WTC11 (cell line): ENCODE results near the gene NR1I2. TPM values are rescaled to one million over a fixed set of nuclear protein-coding genes. Genes with fewer than 3 reads are reported as not detected.

Experiments
- ATAC-seq: fragments of 200-7000 bp; cut with Tn5 transposase; 2 replicates; pipeline ENCODE4 v1.10.0; 2021; ENCODE audit warnings: mild to moderate bottlenecking, moderate library complexity
- CTCF ChIA-PET: fragments of 300-600 bp; sonication (Branson Sonifier 250); formaldehyde crosslinking; loops from one replicate; lab custom pipeline; 2021; ENCODE audit warnings: antibody characterized with exemption; lab: Charles Lee
- POLR2A ChIA-PET: fragments of 350-600 bp; sonication (Branson Sonifier 250); formaldehyde crosslinking; loops from one replicate; lab custom pipeline; 2021; ENCODE audit warnings: antibody characterized with exemption; lab: Charles Lee
- DNase-seq: peaks from one replicate; pipeline ENCODE4 v3.0.0; 2021; ENCODE audit warnings: low spot score
- H3K27ac Mint-ChIP-seq: 2 replicates; pipeline ENCODE4 v1.8.0; 2021; ENCODE audit warnings: mixed read lengths
- H3K27me3 Mint-ChIP-seq: 2 replicates; pipeline ENCODE4 v1.8.0; 2021; ENCODE audit warnings: low read depth, mild to moderate bottlenecking, moderate library complexity, mixed read lengths
- H3K36me3 Mint-ChIP-seq: 2 replicates; pipeline ENCODE4 v1.8.0; 2021; ENCODE audit warnings: mixed read lengths
- H3K4me1 Mint-ChIP-seq: 2 replicates; pipeline ENCODE4 v1.8.0; 2022; ENCODE audit warnings: mixed read lengths
- H3K4me3 Mint-ChIP-seq: 2 replicates; pipeline ENCODE4 v1.8.0; 2021; ENCODE audit warnings: mild to moderate bottlenecking, moderate library complexity, mixed read lengths
- H3K9me3 Mint-ChIP-seq: 2 replicates; pipeline ENCODE4 v1.8.0; 2021; ENCODE audit warnings: mixed read lengths
- ATF2 ChIP-seq: sonication (generic); formaldehyde crosslinking; IDR thresholded peaks from 2 replicates; pipeline ENCODE4 v1.8.1; 2022; ENCODE audit warnings: low read depth, missing genetic modification reagents, borderline replicate concordance
- CDX4 ChIP-seq: fragments of 250-450 bp; sonication (Bioruptor Pico); IDR thresholded peaks from 2 replicates; pipeline ENCODE4 v1.9.0; 2021; ENCODE audit warnings: moderate library complexity, mild to moderate bottlenecking, inconsistent platforms, borderline replicate concordance
- CREB1 ChIP-seq: sonication (generic); formaldehyde crosslinking; IDR thresholded peaks from 2 replicates; pipeline ENCODE4 v1.8.0; 2023; ENCODE audit warnings: mild to moderate bottlenecking, missing genetic modification reagents
- CREM ChIP-seq: sonication (generic); formaldehyde crosslinking; IDR thresholded peaks from 2 replicates; pipeline ENCODE4 v1.8.1; 2022; ENCODE audit warnings: mild to moderate bottlenecking, missing genetic modification reagents, moderate library complexity
- E2F4 ChIP-seq: sonication (generic); formaldehyde crosslinking; IDR thresholded peaks from 2 replicates; pipeline ENCODE4 v1.8.1; 2022; ENCODE audit warnings: low read depth, mild to moderate bottlenecking, moderate library complexity, missing genetic modification reagents, borderline replicate concordance
- FOXK1 ChIP-seq: sonication (generic); formaldehyde crosslinking; IDR thresholded peaks from 2 replicates; pipeline ENCODE4 v1.8.0; 2022; ENCODE audit warnings: mild to moderate bottlenecking, moderate library complexity, missing genetic modification reagents
- FOXP1 ChIP-seq: sonication (generic); formaldehyde crosslinking; IDR thresholded peaks from 2 replicates; pipeline ENCODE4 v1.8.0; 2022; ENCODE audit warnings: missing genetic modification reagents, mild to moderate bottlenecking, moderate library complexity, borderline replicate concordance
- FOXP4 ChIP-seq: sonication (generic); formaldehyde crosslinking; IDR thresholded peaks from 2 replicates; pipeline ENCODE4 v1.8.0; 2022; ENCODE audit warnings: mild to moderate bottlenecking, missing genetic modification reagents
- HMGXB4 ChIP-seq: sonication (generic); formaldehyde crosslinking; IDR thresholded peaks from 2 replicates; pipeline ENCODE4 v1.8.1; 2023; ENCODE audit warnings: mild to moderate bottlenecking, moderate library complexity, missing genetic modification reagents
- KAT7 ChIP-seq: sonication (generic); formaldehyde crosslinking; IDR thresholded peaks from 2 replicates; pipeline ENCODE4 v1.8.1; 2023; ENCODE audit warnings: missing genetic modification reagents, mild to moderate bottlenecking, borderline replicate concordance
- PRDM15 ChIP-seq: sonication (generic); formaldehyde crosslinking; IDR thresholded peaks from 2 replicates; pipeline ENCODE4 v1.8.0; 2022; ENCODE audit warnings: missing genetic modification reagents
- SMAD4 ChIP-seq: sonication (generic); formaldehyde crosslinking; IDR thresholded peaks from 2 replicates; pipeline ENCODE4 v1.8.0; 2022; ENCODE audit warnings: mild to moderate bottlenecking, missing genetic modification reagents
- STAT6 ChIP-seq: sonication (generic); formaldehyde crosslinking; conservative IDR thresholded peaks from 2 replicates; pipeline ENCODE4 v1.8.1; 2023; ENCODE audit warnings: mild to moderate bottlenecking, low read depth, missing genetic modification reagents, moderate library complexity
- TCF7 ChIP-seq: sonication (generic); formaldehyde crosslinking; IDR thresholded peaks from 2 replicates; pipeline ENCODE4 v1.8.0; 2022; ENCODE audit warnings: mild to moderate bottlenecking, low read depth, missing genetic modification reagents, moderate library complexity
- TEAD4 ChIP-seq: sonication (generic); formaldehyde crosslinking; IDR thresholded peaks from 2 replicates; pipeline ENCODE4 v1.8.0; 2022; ENCODE audit warnings: mild to moderate bottlenecking, missing genetic modification reagents
- ZNF219 ChIP-seq: sonication (generic); formaldehyde crosslinking; IDR thresholded peaks from 2 replicates; pipeline ENCODE4 v1.8.0; 2023; ENCODE audit warnings: missing genetic modification reagents, mild to moderate bottlenecking, borderline replicate concordance
- ZNF512 ChIP-seq: sonication (generic); formaldehyde crosslinking; IDR thresholded peaks from 2 replicates; pipeline ENCODE4 v1.8.1; 2022; ENCODE audit warnings: missing genetic modification reagents, borderline replicate concordance
- ZNF671 ChIP-seq: fragments of 250-450 bp; sonication (Bioruptor Pico); IDR thresholded peaks from 2 replicates; pipeline ENCODE4 v1.8.0; 2021; ENCODE audit warnings: mild to moderate bottlenecking
- total RNA-seq: library from RNA; stranded (reverse); gene quantifications from 3 replicates; pipeline ENCODE4 v1.2.3, GENCODE V29; 2021

Gene NR1I2
- total RNA-seq, 1 experiment from 2014 or later = 1.7 TPM

GRCh38 chr3:119774444-119774843, 7.5 kb upstream of the NR1I2 start (continued):
- no peak for TF ChIP-seq HMGXB4 (CRISPR knock-in tag)
- TF ChIP-seq ZNF219 = no peak
- TF ChIP-seq TEAD4 (CRISPR knock-in tag) = no peak
- no peak for TF ChIP-seq STAT6
- TF ChIP-seq KAT7 (CRISPR knock-in tag) = no peak
- no peak for TF ChIP-seq SMAD4
- no peak for TF ChIP-seq FOXP4 (CRISPR knock-in tag)
- no peak for TF ChIP-seq FOXP1
- TF ChIP-seq ATF2 (CRISPR knock-in tag) = no peak
- no peak for TF ChIP-seq CREM
- no peak for TF ChIP-seq PRDM15 (CRISPR knock-in tag)

- ChIA-PET CTCF (interaction anchor here (1.2 kb wide), 1 partner anchor 19 kb away, joined by 3 read pairs; no protein-coding TSS in a partner anchor), POLR2A (no interaction called here)
- peaks cover 13% of the 10 kb centered on the region for H3K4me1 Mint-ChIP-seq
- DNase-seq = no peak
- no peak overlapping the region for H3K27ac Mint-ChIP-seq
- ATAC-seq = no peak
- no peak overlapping the region for H3K4me3 Mint-ChIP-seq
- TF ChIP-seq E2F4 (CRISPR knock-in tag) (no peak), ZNF671 (no peak), ZNF512 (CRISPR knock-in tag) (no peak), TCF7 (CRISPR knock-in tag) (no peak), CDX4 (no peak), FOXK1 (CRISPR knock-in tag) (no peak), TEAD4 (CRISPR knock-in tag) (no peak), CREB1 (CRISPR knock-in tag) (no peak)
- 0 out of 2 replicates have a peak, but pooled peaks cover 9% of the 10 kb centered on the region for H3K36me3 Mint-ChIP-seq
- no peaks in the 10 kb centered on the region; the same call in 1 of the 2 replicates for H3K27me3 Mint-ChIP-seq
- peaks cover 14% of the 10 kb centered on the region for H3K9me3 Mint-ChIP-seq
Measured at GRCh38 chr3:119776304-119776703, 5.6 kb upstream of the NR1I2 start.
